Effector memory CD4-positive, alpha-beta T cell (primary cell): ENCODE results near the gene CD200R1L.

Source experiments
- DNase-seq, 3 donors: peaks; one replicate each; pipeline ENCODE4 v3.0.0-alpha.2; 2020
- H3K27ac ChIP-seq: 2 replicates; pipeline ENCODE4 v1.7.0; 2013; ENCODE audit warnings: mild to moderate bottlenecking, low read length, moderate library complexity; ENCODE audit not compliant: insufficient read depth, poor library complexity, severe bottlenecking
- H3K27me3 ChIP-seq: replicated peaks from 2 replicates; pipeline ENCODE4 v1.7.0; 2013; ENCODE audit warnings: mild to moderate bottlenecking, low read length; ENCODE audit not compliant: insufficient read depth, control insufficient read depth, poor library complexity, severe bottlenecking
- H3K36me3 ChIP-seq: 2 replicates; pipeline ENCODE4 v1.7.0; 2013; ENCODE audit warnings: mild to moderate bottlenecking, low read length, moderate library complexity; ENCODE audit not compliant: control insufficient read depth, insufficient read depth
- H3K4me1 ChIP-seq: 2 replicates; pipeline ENCODE4 v1.7.0; 2013; ENCODE audit warnings: low read length, mild to moderate bottlenecking; ENCODE audit not compliant: control insufficient read depth, insufficient read depth, poor library complexity, severe bottlenecking
- H3K4me3 ChIP-seq: 2 replicates; pipeline ENCODE4 v1.7.0; 2013; ENCODE audit warnings: low read length, low read depth, mild to moderate bottlenecking; ENCODE audit not compliant: insufficient read depth, poor library complexity, severe bottlenecking
- H3K9me3 ChIP-seq: 2 replicates; pipeline ENCODE4 v1.7.0; 2013; ENCODE audit warnings: mild to moderate bottlenecking, low read length, moderate library complexity; ENCODE audit not compliant: control insufficient read depth

The CD200R1L gene

DNA sequence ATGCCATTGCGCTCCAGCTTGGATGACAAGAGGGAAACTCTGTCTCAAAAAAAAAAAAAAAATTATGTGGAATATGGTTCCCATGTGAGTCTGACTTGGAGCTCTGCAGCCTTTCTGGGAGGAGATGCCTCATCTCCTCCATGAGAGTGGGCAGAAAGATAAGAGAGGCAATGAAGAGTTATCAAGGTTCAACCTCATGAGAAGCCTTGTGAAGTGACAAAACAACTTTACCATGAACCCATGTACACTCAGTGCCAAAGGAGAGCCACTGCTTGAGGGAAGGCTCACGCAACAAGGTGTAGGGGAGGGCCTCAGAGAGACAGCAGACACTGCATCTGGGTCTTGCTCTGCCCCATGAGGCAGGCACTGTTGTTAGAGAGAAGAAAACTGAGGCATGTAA, 75.7 kb downstream of the CD200R1L start:
- no peaks in the 10 kb centered on the region for H3K9me3 ChIP-seq
- no peak overlapping the region for H3K27ac ChIP-seq
- no peak for DNase-seq
- no peaks in the 10 kb centered on the region for H3K36me3 ChIP-seq
- no peak overlapping the region for H3K4me3 ChIP-seq
- peaks cover 21% of the 10 kb centered on the region for H3K4me1 ChIP-seq
- no peaks in the 10 kb centered on the region for H3K27me3 ChIP-seq

DNA sequence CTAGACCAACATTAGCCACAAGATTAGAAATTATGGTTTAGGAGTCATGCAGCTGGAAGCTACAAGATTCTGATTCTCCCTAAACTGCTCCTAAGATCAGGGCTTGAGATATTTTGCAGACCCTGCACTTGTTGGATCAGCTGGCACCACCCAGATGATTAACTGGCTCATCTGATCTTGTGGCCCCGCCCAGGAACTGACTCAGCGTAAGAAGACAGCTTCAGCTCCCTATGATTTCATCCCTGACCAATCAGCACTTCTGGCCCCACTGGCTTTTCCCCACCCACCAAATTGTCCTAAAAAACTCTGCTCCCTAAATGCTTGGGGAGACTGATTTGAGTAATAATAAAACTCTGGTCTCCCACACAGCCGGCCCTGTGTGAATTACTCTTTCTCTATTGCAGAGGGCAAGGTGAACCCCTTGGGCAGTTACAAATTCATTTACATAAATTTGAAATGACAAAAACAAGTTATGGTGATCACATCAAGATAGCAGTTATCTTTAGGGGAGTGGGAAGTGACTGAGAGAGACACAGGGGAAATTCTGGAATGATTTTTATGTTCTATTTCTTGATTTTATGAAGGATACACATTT, 76.5 kb downstream of the CD200R1L start:
- Histone ChIP-seq H3K4me1 (peaks cover 14% of the 10 kb centered on the region), H3K27me3 (no peaks in the 10 kb centered on the region), H3K27ac (no peak overlapping the region), H3K36me3 (no peaks in the 10 kb centered on the region), H3K9me3 (no peaks in the 10 kb centered on the region), H3K4me3 (no peak overlapping the region)
- no peak for DNase-seq

DNA sequence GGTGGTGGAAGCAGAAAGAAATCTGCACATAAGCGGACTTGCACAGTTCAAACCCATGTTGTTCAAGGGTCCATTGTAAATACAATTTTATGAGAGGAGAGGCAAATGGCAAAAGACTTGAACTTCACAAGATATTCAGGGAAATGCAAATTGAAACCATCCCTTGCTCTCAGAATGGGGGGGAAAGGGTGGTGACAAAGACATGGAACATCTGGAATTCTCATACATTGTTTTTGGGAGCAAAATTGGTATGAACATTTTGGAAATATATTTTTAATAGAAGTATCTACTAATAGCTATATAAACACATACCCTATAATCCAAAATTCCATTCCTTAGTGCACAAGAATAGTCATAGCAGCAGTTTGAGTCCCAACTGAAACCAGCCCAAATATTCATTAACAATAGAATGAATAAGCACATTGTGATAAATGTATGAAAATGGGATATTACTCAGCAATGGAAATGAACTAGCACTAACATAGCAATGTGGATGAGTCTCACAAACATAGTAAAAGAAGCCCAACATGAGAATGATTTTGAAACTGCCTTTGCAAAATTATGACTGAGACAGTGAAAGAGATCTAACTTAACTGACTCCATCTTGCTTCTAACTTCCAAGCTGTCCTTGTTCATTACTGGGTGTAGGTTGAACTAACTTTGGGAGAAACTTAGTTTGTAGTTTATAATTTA, 77.2 kb downstream of the CD200R1L start:
- no peak overlapping the region for H3K27ac ChIP-seq
- H3K27me3 ChIP-seq, result no peaks in the 10 kb centered on the region
- no peak for DNase-seq
- no peaks in the 10 kb centered on the region for H3K9me3 ChIP-seq
- no peak overlapping the region for H3K4me3 ChIP-seq
- peaks cover 7% of the 10 kb centered on the region for H3K4me1 ChIP-seq
- H3K36me3 ChIP-seq, result no peaks in the 10 kb centered on the region

DNA sequence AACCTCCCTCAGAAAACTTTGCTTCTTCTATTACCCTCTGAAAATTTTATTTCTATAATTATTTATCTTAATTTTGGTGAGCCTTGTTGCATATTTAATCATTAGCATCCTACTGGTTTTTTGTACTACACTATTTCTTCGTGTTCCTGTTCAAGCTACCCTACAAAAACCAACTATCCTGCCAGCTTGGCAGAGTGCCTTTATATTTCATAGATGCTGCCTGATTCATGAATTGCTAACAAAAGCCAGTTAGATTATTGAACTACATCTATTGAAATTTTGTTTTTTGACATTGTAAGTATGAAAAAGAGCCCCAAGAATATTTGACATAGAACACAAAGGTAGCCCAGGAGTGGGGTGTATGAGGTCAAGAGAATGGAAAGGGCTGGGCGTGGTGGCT, 78.9 kb downstream of the CD200R1L start:
- H3K4me1 ChIP-seq, result no peaks in the 10 kb centered on the region
- H3K9me3 ChIP-seq, result no peaks in the 10 kb centered on the region
- H3K27me3 ChIP-seq, result no peaks in the 10 kb centered on the region
- H3K36me3 ChIP-seq, result no peaks in the 10 kb centered on the region
- no peak for DNase-seq
- H3K27ac ChIP-seq, result no peak overlapping the region
- no peak overlapping the region for H3K4me3 ChIP-seq

DNA sequence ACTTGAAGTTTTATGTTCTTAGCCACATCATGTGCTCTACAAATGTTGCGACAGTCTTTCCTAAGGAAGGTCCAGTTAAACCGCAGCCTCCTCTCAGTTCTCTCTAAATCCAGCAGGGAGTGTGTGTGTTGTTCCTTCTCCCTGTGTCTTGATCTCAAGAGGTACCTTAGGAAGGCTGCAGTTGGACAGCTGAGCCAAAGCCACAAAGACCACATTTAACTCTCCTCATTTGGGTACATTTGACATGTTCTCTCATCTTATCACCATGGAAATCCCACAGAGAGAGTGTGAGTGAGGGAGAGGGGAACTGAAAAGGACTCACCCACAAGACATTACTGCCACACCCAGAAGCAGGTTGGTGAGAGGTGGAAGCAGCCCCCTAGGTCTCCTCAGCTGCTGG, 79.5 kb downstream of the CD200R1L start:
- H3K4me3 ChIP-seq, result no peak overlapping the region
- no peaks in the 10 kb centered on the region for H3K27me3 ChIP-seq
- no peaks in the 10 kb centered on the region for H3K36me3 ChIP-seq
- H3K4me1 ChIP-seq, result no peaks in the 10 kb centered on the region
- H3K27ac ChIP-seq, result no peak overlapping the region
- no peak for DNase-seq
- H3K9me3 ChIP-seq, result no peaks in the 10 kb centered on the region
